ENCODE data around the gene CSNK2A1. TPM values are rescaled to one million over a fixed set of nuclear protein-coding genes. Genes with fewer than 3 reads are reported as not detected.
A peak's percentile ranks its signal among the peaks of the same experiment; 100 is the strongest.

Gene CSNK2A1
- polyA plus RNA-seq, 3 donors, result 31.7 to 55.5 (median 35.2) TPM

- H3K9me3 Mint-ChIP-seq, result no peaks in the 10 kb centered on the region
- Histone ChIP-seq H3K4me3 (replicated peaks in 1 of 3; ENCODE audit: low read depth in 2 of 3, low read length in 3 of 3) (peak overlapping the region in 1 of 3 experiments; percentile 34), H3K27me3 (ENCODE audit: control insufficient read depth in 2 of 2, insufficient read depth in 2 of 2, low read length in 2 of 2) (no peaks in the 10 kb centered on the region), H2AFZ (ENCODE audit: insufficient read depth, low read depth, low read length, poor library complexity, severe bottlenecking) (no peak overlapping the region), H3K4me2 (replicated peaks; ENCODE audit: extremely low read depth, low read length, poor library complexity, severe bottlenecking) (peak overlapping the region; percentile 33), H3K79me2 (ENCODE audit: insufficient read depth, low read length) (no peaks in the 10 kb centered on the region), H3K36me3 (replicated peaks in 1 of 2; ENCODE audit: control insufficient read depth in 1 of 2, insufficient read depth in 2 of 2, low read length in 2 of 2) (peaks cover 60 to 87% of the 10 kb centered on the region in 2 donors), H3K27ac (ENCODE audit: low read depth in 1 of 2, low read length in 2 of 2) (peak overlapping the region; percentile 26 to 46), H4K20me1 (ENCODE audit: insufficient read depth, low read length) (peaks cover 16% of the 10 kb centered on the region), H3K9ac (ENCODE audit: insufficient read depth, low read length, poor library complexity, severe bottlenecking) (peak overlapping the region; percentile 22), H3K9me3 (replicated peaks in 1 of 2; ENCODE audit: control insufficient read depth in 1 of 2, insufficient read depth in 1 of 2, low read length in 2 of 2) (no peaks in the 10 kb centered on the region), H3K4me1 (ENCODE audit: control insufficient read depth in 1 of 2, insufficient read depth in 2 of 2, low read length in 2 of 2) (peaks cover 19 to 20% of the 10 kb centered on the region in 2 donors)
- intact Hi-C loops (cut with micrococcal nuclease), result loop anchor here in 1 of 2 donors (10.0 kb wide), 1 partner anchor 46 kb away; no protein-coding TSS in a partner anchor
- peaks cover 64 to 90% of the 10 kb centered on the region in 2 donors for H3K36me3 Mint-ChIP-seq
- peaks cover 0 to 2% (median 1%) of the 10 kb centered on the region in 3 donors for H3K27me3 Mint-ChIP-seq (ENCODE audit: low read depth in 3 of 3)
- H3K4me1 Mint-ChIP-seq, result peaks cover 29% of the 10 kb centered on the region
- DNase-seq, result no peak
- peak overlapping the region; percentile 56 to 64 for H3K4me3 Mint-ChIP-seq
- 14% methylated on average over 6 of the region's 18 CpGs for WGBS (ENCODE audit: insufficient coverage)
- no peak for TF ChIP-seq CTCF (IDR thresholded peaks at IDR 0.05)
- peak overlapping the region in 5 of 7 donors; percentile 33 to 79 (median 74) for H3K27ac Mint-ChIP-seq
Observed at GRCh38 chr20:438571-439469, 104.8 kb downstream of the CSNK2A1 start.

GRCh38 chr20:437787-438486, 105.7 kb downstream of the CSNK2A1 start:
- TF ChIP-seq CTCF (IDR thresholded peaks at IDR 0.05), result no peak
- Mint-ChIP-seq H3K27ac (peak overlapping the region in 4 of 7 donors; percentile 37 to 73 (median 55)), H3K36me3 (peaks cover 58 to 82% of the 10 kb centered on the region in 2 donors), H3K4me3 (no peak overlapping the region), H3K27me3 (ENCODE audit: low read depth in 3 of 3) (peaks cover 0 to 3% (median 2%) of the 10 kb centered on the region in 3 donors), H3K9me3 (no peaks in the 10 kb centered on the region), H3K4me1 (peaks cover 36% of the 10 kb centered on the region)
- no peaks in the 10 kb centered on the region for H3K9me3 ChIP-seq (replicated peaks in 1 of 2; ENCODE audit: control insufficient read depth in 1 of 2, insufficient read depth in 1 of 2, low read length in 2 of 2)
- peak overlapping the region; percentile 22 for H3K9ac ChIP-seq (ENCODE audit: insufficient read depth, low read length, poor library complexity, severe bottlenecking)
- no peak overlapping the region for H3K4me3 ChIP-seq (replicated peaks in 1 of 3; ENCODE audit: low read depth in 2 of 3, low read length in 3 of 3)
- no peaks in the 10 kb centered on the region for H3K27me3 ChIP-seq (ENCODE audit: control insufficient read depth in 2 of 2, insufficient read depth in 2 of 2, low read length in 2 of 2)
- no peak overlapping the region for H2AFZ ChIP-seq (ENCODE audit: insufficient read depth, low read depth, low read length, poor library complexity, severe bottlenecking)
- H4K20me1 ChIP-seq (ENCODE audit: insufficient read depth, low read length), result peaks cover 21% of the 10 kb centered on the region
- H3K4me2 ChIP-seq (replicated peaks; ENCODE audit: extremely low read depth, low read length, poor library complexity, severe bottlenecking), result peak overlapping the region; percentile 33
- intact Hi-C loops (cut with micrococcal nuclease), result loop anchor here in 1 of 2 donors (10.0 kb wide), 1 partner anchor 47 kb away; no protein-coding TSS in a partner anchor
- peaks cover 51 to 80% of the 10 kb centered on the region in 2 donors for H3K36me3 ChIP-seq (replicated peaks in 1 of 2; ENCODE audit: control insufficient read depth in 1 of 2, insufficient read depth in 2 of 2, low read length in 2 of 2)
- 15% methylated on average over 2 of the region's 6 CpGs for WGBS (ENCODE audit: insufficient coverage)
- no peaks in the 10 kb centered on the region for H3K79me2 ChIP-seq (ENCODE audit: insufficient read depth, low read length)
- H3K27ac ChIP-seq (ENCODE audit: low read depth in 1 of 2, low read length in 2 of 2), result peak overlapping the region in 1 of 2 donors; percentile 46
- H3K4me1 ChIP-seq (ENCODE audit: control insufficient read depth in 1 of 2, insufficient read depth in 2 of 2, low read length in 2 of 2), result peaks cover 19 to 20% of the 10 kb centered on the region in 2 donors
- DNase-seq, result no peak
